ENCODE data around the gene TCEANC2.
"Not testable (repeated sequence)": the region's sequence is repeated elsewhere in the genome, so short reads cannot be mapped to it uniquely, and the experiment has no call there.

TCEANC2 gene

DNA sequence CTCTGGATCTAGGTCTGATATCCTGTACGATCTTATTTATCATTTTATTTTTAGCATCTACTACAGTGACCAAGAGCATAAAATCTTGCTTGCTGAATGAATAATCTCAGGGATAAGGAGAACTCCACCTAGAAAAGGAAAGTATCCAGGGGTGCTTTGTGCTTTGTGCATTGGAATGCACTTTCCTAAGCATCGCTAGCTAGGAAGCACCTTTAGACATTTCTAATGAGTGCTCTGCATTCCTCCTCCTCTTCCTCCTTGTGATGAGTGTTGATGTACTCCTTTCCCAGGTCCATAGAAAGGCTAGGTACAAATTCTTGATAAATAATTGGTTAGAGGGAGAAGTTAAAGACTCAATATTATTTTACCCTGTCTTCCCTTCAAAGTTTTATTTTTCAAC is 31.4 kb downstream of the TCEANC2 start:
- no peaks in the 10 kb centered on the region for H3K4me1 ChIP-seq
- TF ChIP-seq, protein P1, sequence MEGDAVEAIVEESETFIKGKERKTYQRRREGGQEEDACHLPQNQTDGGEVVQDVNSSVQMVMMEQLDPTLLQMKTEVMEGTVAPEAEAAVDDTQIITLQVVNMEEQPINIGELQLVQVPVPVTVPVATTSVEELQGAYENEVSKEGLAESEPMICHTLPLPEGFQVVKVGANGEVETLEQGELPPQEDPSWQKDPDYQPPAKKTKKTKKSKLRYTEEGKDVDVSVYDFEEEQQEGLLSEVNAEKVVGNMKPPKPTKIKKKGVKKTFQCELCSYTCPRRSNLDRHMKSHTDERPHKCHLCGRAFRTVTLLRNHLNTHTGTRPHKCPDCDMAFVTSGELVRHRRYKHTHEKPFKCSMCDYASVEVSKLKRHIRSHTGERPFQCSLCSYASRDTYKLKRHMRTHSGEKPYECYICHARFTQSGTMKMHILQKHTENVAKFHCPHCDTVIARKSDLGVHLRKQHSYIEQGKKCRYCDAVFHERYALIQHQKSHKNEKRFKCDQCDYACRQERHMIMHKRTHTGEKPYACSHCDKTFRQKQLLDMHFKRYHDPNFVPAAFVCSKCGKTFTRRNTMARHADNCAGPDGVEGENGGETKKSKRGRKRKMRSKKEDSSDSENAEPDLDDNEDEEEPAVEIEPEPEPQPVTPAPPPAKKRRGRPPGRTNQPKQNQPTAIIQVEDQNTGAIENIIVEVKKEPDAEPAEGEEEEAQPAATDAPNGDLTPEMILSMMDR (IDR thresholded peaks at IDR 0.05), result no peak
- H3K9me3 ChIP-seq, result no peaks in the 10 kb centered on the region
- no peak for DNase-seq
- no peak overlapping the region for H3K27ac ChIP-seq
- no peaks in the 10 kb centered on the region for H3K27me3 ChIP-seq
- no peak overlapping the region for H3K4me3 ChIP-seq
- peaks cover 0 to 5% (median 3%) of the 10 kb centered on the region in 3 donors for H3K36me3 ChIP-seq
- intact Hi-C loops (cut with DNase I; ENCODE audit: low total_unique reads), result no loop called here

DNA sequence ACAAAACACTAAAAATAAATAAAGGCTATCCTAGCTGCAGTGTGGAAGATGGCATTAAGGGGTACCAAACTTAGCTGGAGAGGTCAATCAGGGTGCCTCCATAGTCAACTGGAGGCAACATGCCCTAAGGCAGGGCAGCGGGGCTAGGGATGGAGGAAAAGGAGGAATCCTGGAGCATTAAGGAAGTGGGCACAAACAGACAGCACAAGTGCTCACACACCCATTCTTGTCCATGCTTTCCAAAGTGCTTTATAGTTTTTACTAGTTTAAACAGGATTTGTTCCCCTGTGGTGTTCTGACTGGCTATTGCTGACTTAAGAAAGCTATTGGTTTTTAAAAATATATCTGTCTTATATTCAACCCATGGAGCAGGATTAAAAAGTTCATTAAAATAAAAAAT is 33.3 kb downstream of the TCEANC2 start:
- Histone ChIP-seq H3K27ac (no peak overlapping the region), H3K4me3 (no peak overlapping the region), H3K27me3 (no peaks in the 10 kb centered on the region), H3K9me3 (no peaks in the 10 kb centered on the region), H3K36me3 (peaks cover 0 to 5% (median 5%) of the 10 kb centered on the region in 3 donors), H3K4me1 (no peaks in the 10 kb centered on the region)
- TF ChIP-seq, protein P1 (IDR thresholded peaks at IDR 0.05), result no peak
- no peak for DNase-seq
- intact Hi-C loops (cut with DNase I; ENCODE audit: low total_unique reads), result no loop called here

DNA sequence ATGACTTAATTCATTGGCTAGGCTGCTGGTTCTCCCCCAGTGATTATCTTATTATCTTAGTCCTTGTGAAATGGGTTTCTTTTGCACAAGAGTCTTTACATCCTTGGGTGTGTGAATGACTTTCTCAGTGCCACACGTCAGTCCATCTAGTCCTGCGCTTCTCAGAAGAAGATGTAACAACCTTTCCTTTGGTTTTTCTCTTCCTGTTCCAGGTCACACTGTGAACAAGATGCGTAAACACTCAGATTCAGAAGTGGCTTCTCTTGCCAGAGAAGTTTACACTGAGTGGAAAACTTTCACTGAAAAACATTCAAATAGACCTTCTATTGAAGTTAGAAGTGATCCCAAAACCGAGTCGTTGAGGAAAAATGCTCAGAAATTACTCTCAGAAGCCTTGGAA is 35.0 kb downstream of the TCEANC2 start:
- Histone ChIP-seq H3K4me1 (no peaks in the 10 kb centered on the region), H3K4me3 (no peak overlapping the region), H3K27ac (no peak overlapping the region), H3K27me3 (no peaks in the 10 kb centered on the region), H3K9me3 (no peaks in the 10 kb centered on the region), H3K36me3 (peaks cover 0 to 5% (median 5%) of the 10 kb centered on the region in 3 donors)
- TF ChIP-seq, protein P1 (IDR thresholded peaks at IDR 0.05), result no peak
- intact Hi-C loops (cut with DNase I; ENCODE audit: low total_unique reads), result no loop called here
- DNase-seq, result no peak

DNA sequence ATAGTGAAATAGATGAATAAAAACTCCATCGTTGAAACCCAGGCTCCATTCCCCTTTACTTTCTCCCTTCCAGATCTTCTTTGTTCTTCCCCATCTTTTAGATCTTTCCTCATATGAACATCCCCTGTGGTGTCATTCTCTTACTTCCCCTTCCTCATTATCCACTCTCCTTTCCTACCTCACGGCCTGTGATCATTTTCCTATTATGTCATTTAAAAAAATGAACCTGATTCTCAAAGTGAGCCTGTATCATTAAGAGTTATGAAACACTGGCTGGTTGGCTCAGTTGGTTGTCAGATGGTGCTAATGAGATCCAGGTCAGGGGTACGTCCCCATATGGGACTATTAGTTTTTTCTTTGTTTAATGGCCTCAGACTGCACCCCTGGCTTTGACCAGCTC is 38.3 kb downstream of the TCEANC2 start:
- no peak overlapping the region for H3K4me3 ChIP-seq
- H3K9me3 ChIP-seq, result no peaks in the 10 kb centered on the region
- no peaks in the 10 kb centered on the region for H3K4me1 ChIP-seq
- H3K27ac ChIP-seq, result no peak overlapping the region
- no peaks in the 10 kb centered on the region for H3K27me3 ChIP-seq
- TF ChIP-seq, protein P1 (IDR thresholded peaks at IDR 0.05), result no peak
- intact Hi-C loops (cut with DNase I; ENCODE audit: low total_unique reads), result loop anchor here (10.0 kb wide), 1 partner anchor 713 kb away; the partner anchor contains the start of gene TTC22
- no peak for DNase-seq
- H3K36me3 ChIP-seq, result peaks cover 6 to 12% (median 9%) of the 10 kb centered on the region in 3 donors

DNA sequence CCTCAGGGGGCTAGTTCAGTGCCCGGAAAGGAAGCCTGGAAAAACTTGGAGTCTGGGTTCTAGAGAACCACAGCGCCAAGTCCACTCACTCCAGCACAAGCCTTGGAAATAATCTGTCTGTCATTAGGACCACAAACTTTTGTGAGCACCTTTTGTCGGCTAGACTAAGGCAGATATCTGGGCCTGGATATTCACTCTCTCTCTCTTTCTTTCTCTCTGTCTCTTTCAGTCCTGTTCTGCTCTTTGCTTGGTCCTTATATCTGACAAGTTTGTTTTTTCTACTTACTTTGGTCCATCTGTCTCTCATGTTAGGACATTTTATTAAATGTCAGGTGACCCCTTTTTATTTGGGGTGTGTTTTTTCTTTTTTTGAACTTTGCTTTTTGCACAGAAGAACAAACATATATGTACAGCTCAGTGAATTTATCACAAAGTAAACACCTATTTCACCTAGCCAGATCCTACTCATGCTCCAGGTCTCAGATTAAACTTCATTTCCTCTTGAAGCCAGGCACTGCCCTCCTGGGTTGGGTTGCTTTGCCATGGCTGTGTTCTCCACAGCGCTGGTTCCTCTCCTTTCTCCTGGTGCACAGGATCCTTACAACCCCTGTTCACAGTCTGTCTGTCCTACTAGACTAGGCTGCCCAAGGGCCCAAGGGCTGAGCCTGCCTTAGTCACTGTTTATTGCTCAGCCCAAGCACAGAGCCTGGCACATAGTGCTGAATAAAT is 40.8 kb downstream of the TCEANC2 start:
- Histone ChIP-seq H3K4me1 (no peaks in the 10 kb centered on the region), H3K27ac (no peak overlapping the region), H3K9me3 (no peaks in the 10 kb centered on the region), H3K4me3 (no peak overlapping the region), H3K36me3 (peaks cover 8 to 22% (median 9%) of the 10 kb centered on the region in 3 donors), H3K27me3 (no peaks in the 10 kb centered on the region)
- intact Hi-C loops (cut with DNase I; ENCODE audit: low total_unique reads), result loop anchor here (10.0 kb wide), 1 partner anchor 711 kb away; the partner anchor contains the start of gene TTC22
- TF ChIP-seq, protein P1 (IDR thresholded peaks at IDR 0.05), result no peak
- no peak for DNase-seq

DNA sequence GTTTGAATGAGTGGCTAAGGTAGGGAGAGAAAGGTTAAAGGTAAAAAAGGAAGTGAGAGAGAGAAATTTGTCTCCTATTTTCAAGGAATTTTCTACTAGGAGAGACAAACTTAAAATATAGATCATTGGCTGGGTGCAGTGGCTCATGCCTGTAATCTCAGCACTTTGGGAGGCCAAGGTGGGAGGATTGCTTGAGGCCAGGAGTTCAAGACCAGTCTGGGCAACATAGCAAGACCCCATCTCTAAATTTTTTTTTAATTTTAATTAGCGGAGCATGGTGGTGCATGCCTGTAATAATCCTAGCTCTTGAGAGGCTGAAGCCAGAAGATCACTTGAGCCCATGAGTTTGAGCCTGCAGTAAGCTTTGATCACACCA is 41.3 kb downstream of the TCEANC2 start:
- intact Hi-C loops (cut with DNase I; ENCODE audit: low total_unique reads), result loop anchor here (10.0 kb wide), 1 partner anchor 710 kb away; the partner anchor contains the start of gene TTC22
- H3K9me3 ChIP-seq, H3K27me3 ChIP-seq, H3K4me1 ChIP-seq, H3K27ac ChIP-seq, DNase-seq, H3K4me3 ChIP-seq: not testable (repeated sequence)
- H3K36me3 ChIP-seq, result peaks cover 6 to 22% (median 8%) of the 10 kb centered on the region in 3 donors

Data from tibial artery (tissue), 4 donors.